ENCODE measurements around the gene HMGCS2.
"Not testable (repeated sequence)": the region's sequence is repeated elsewhere in the genome, so short reads cannot be mapped to it uniquely, and the experiment has no call there.

HMGCS2 gene

GRCh38 chr1:119713749-119714456 is 54.8 kb downstream of the HMGCS2 start:
- no peak overlapping the region for H3K4me3 ChIP-seq (ENCODE audit: low read length)
- no peak for DNase-seq (ENCODE audit: low read depth)
- no peak for TF ChIP-seq CTCF (IDR thresholded peaks at IDR 0.05; ENCODE audit: insufficient read depth, low read depth, low read length, missing control alignments)

GRCh38 chr1:119713039-119713748 is 55.5 kb downstream of the HMGCS2 start:
- DNase-seq (ENCODE audit: low read depth), result peak; percentile 9
- TF ChIP-seq CTCF (IDR thresholded peaks at IDR 0.05; ENCODE audit: insufficient read depth, low read depth, low read length, missing control alignments), result no peak
- peak overlapping the region; percentile 88 for H3K4me3 ChIP-seq (ENCODE audit: low read length)

GRCh38 chr1:119712342-119713038 is 56.2 kb downstream of the HMGCS2 start:
- DNase-seq (ENCODE audit: low read depth), result peak; percentile 80
- TF ChIP-seq CTCF (IDR thresholded peaks at IDR 0.05; ENCODE audit: insufficient read depth, low read depth, low read length, missing control alignments), result no peak
- peak overlapping the region; percentile 88 for H3K4me3 ChIP-seq (ENCODE audit: low read length)

- DNase-seq (ENCODE audit: low read depth), result peak; percentile 90
These were observed 56.8 kb downstream of the HMGCS2 start, which contains the start of gene PHGDH for GRCh38 chr1:119711804-119712341. PHGDH (plus strand) TSS chr1:119711934; CDS start chr1:119712023, 89 bp downstream.

GRCh38 chr1:119711356-119711803 is 57.3 kb downstream of the HMGCS2 start:
- peak overlapping the region; percentile 88 for H3K4me3 ChIP-seq (ENCODE audit: low read length)
- not testable (repeated sequence) for DNase-seq (ENCODE audit: low read depth)

More at GRCh38 chr1:119711804-119712341, 56.8 kb downstream of the HMGCS2 start, which contains the start of gene PHGDH:
- no peak for TF ChIP-seq CTCF (IDR thresholded peaks at IDR 0.05; ENCODE audit: insufficient read depth, low read depth, low read length, missing control alignments)
- peak within 1 kb of the TSS; percentile 88 for H3K4me3 ChIP-seq (ENCODE audit: low read length)

- not testable (repeated sequence) for H3K4me3 ChIP-seq (ENCODE audit: low read length); DNase-seq (ENCODE audit: low read depth)
These were observed 62.1 kb downstream of the HMGCS2 start for GRCh38 chr1:119706599-119706998.

- TF ChIP-seq CTCF (IDR thresholded peaks at IDR 0.05; ENCODE audit: insufficient read depth, low read depth, low read length, missing control alignments), result no peak
- peak; percentile 17 for DNase-seq (ENCODE audit: low read depth)
- no peak overlapping the region for H3K4me3 ChIP-seq (ENCODE audit: low read length)
These were observed 64.8 kb downstream of the HMGCS2 start for GRCh38 chr1:119703666-119704450.

All from epithelial cell of esophagus (primary cell).